SK-N-SH (cell line): ENCODE measurements around the gene PAF1. TPM values are rescaled to one million over a fixed set of nuclear protein-coding genes. Genes with fewer than 3 reads are reported as not detected.

Experiments used
- CTCF ChIA-PET: fragments of 300-600, 350-600 bp; formaldehyde crosslinking; extraction: SDS; loops from one replicate; lab custom pipeline; 2021; lab: Yijun Ruan, JAX
- POLR2A ChIA-PET: fragments of 350-600 bp; sonication (Branson Sonifier 250); formaldehyde crosslinking; extraction: SDS; loops from one replicate; lab custom pipeline; 2020; ENCODE audit warnings: antibody characterized with exemption, inconsistent platforms; lab: Yijun Ruan, JAX
- DNase-seq: peaks from one replicate; pipeline ENCODE4 v3.0.0; 2012
- H2AFZ ChIP-seq: fragments of 200-600 bp; sonication (generic); 2 replicates; pipeline ENCODE4 v1.8.1; 2016; ENCODE audit warnings: antibody characterized with exemption, mild to moderate bottlenecking, low read depth
- H3F3A ChIP-seq: fragments of 200-600 bp; sonication (generic); replicated peaks from 2 replicates; pipeline ENCODE3; 2016; ENCODE audit warnings: antibody characterized with exemption, mild to moderate bottlenecking; ENCODE audit not compliant: insufficient read depth
- H3K27ac ChIP-seq, 2 experiments: fragments of 200-500 bp in 1 of 2; fragments of 200-600 bp in 1 of 2; sonication (Bioruptor generic) in 1 of 2; sonication (generic), shearing (Covaris generic) in 1 of 2; 2 replicates each; pipeline versions ENCODE4 v1.5.1 to v1.6.1; 2014 to 2016; ENCODE audit warnings: low read depth in 2 of 2, inconsistent platforms in 1 of 2, low read length in 1 of 2, mild to moderate bottlenecking in 1 of 2, mixed read lengths in 1 of 2
- H3K27me3 ChIP-seq: fragments of 200-600 bp; sonication (generic), shearing (Covaris generic); 2 replicates; pipeline ENCODE4 v1.6.1; 2016; ENCODE audit warnings: mixed run types; ENCODE audit not compliant: insufficient read depth
- H3K36me3 ChIP-seq, 2 experiments: fragments of 200-500 bp in 1 of 2; fragments of 200-600 bp in 1 of 2; sonication (Bioruptor generic) in 1 of 2; sonication (generic) in 1 of 2; replicated peaks in 1 of 2; 2 replicates each; pipeline versions ENCODE3 to v1.5.1; 2014 to 2016; ENCODE audit warnings: low read length in 1 of 2, mild to moderate bottlenecking in 1 of 2; ENCODE audit not compliant: insufficient read depth in 2 of 2, control insufficient read depth in 1 of 2
- H3K4me1 ChIP-seq, 2 experiments: fragments of 200-500 bp in 1 of 2; fragments of 200-600 bp in 1 of 2; sonication (Bioruptor generic) in 1 of 2; sonication (generic), shearing (Covaris generic) in 1 of 2; 2 replicates each; pipeline versions ENCODE4 v1.5.1 to v1.6.1; 2014 to 2016; ENCODE audit warnings: low read depth in 1 of 2, low read length in 1 of 2, mixed run types in 1 of 2; ENCODE audit not compliant: insufficient read depth in 2 of 2, control insufficient read depth in 1 of 2
- H3K4me2 ChIP-seq: fragments of 200-600 bp; sonication (generic), shearing (Covaris generic); 2 replicates; pipeline ENCODE4 v1.6.1; 2017; ENCODE audit warnings: mixed run types
- H3K4me3 ChIP-seq, 2 experiments: fragments of 200-500 bp in 1 of 2; fragments of 200-600 bp in 1 of 2; sonication (Bioruptor generic) in 1 of 2; sonication (generic), shearing (Covaris generic) in 1 of 2; 2 replicates each; pipeline versions ENCODE4 v1.5.1 to v1.8.1; 2014 to 2016; ENCODE audit warnings: low read depth in 2 of 2, inconsistent platforms in 1 of 2, low read length in 1 of 2, mild to moderate bottlenecking in 1 of 2, mixed read lengths in 1 of 2, moderate library complexity in 1 of 2
- H3K79me2 ChIP-seq: fragments of 200-600 bp; sonication (generic); 2 replicates; pipeline ENCODE4 v1.8.1; 2017; ENCODE audit warnings: mild to moderate bottlenecking; ENCODE audit not compliant: insufficient read depth
- H3K9ac ChIP-seq: fragments of 200-600 bp; sonication (generic); 2 replicates; pipeline ENCODE4 v1.6.1; 2017; ENCODE audit warnings: mixed run types
- H3K9me2 ChIP-seq: fragments of 200-600 bp; sonication (generic); 2 replicates; pipeline ENCODE4 v1.6.1; 2017; ENCODE audit warnings: mixed run types
- H3K9me3 ChIP-seq: fragments of 200-600 bp; sonication (generic); 2 replicates; pipeline ENCODE4 v1.6.1; 2017; ENCODE audit warnings: mixed run types, mild to moderate bottlenecking, moderate library complexity
- H4K20me1 ChIP-seq: fragments of 200-600 bp; sonication (generic); 2 replicates; pipeline ENCODE4 v1.6.1; 2017; ENCODE audit warnings: mild to moderate bottlenecking, mixed run types; ENCODE audit not compliant: insufficient read depth
- CHD2 ChIP-seq: fragments of 150-350 bp; IDR thresholded peaks from 2 replicates; pipeline ENCODE4 v1.6.1; 2018; ENCODE audit warnings: low read length; ENCODE audit not compliant: partially characterized antibody
- ELF1 ChIP-seq: IDR thresholded peaks from 2 replicates; pipeline ENCODE4 v1.4.0; 2012
- EZH2phosphoT487 ChIP-seq: fragments of 200-600 bp; sonication (generic); IDR thresholded peaks from 2 replicates; pipeline ENCODE4 v1.6.1; 2017; ENCODE audit warnings: low read depth, mixed run types, mild to moderate bottlenecking, antibody characterized with exemption, moderate library complexity, borderline replicate concordance
- FOSL2 ChIP-seq: IDR thresholded peaks from 2 replicates; pipeline ENCODE4 v1.4.0; 2012; ENCODE audit warnings: low read depth, mild to moderate bottlenecking, moderate library complexity, borderline replicate concordance
- FOXJ3 ChIP-seq: sonication (generic); formaldehyde crosslinking; IDR thresholded peaks from 2 replicates; pipeline ENCODE4 v1.5.1; 2020; ENCODE audit warnings: mild to moderate bottlenecking, missing genetic modification reagents
- FOXM1 ChIP-seq: IDR thresholded peaks from 2 replicates; pipeline ENCODE4 v1.4.0; 2012; ENCODE audit warnings: low read depth, mild to moderate bottlenecking
- GABPA ChIP-seq: IDR thresholded peaks from 2 replicates; pipeline ENCODE4 v1.4.0; 2012; ENCODE audit warnings: low read depth, mild to moderate bottlenecking
- GATA2 ChIP-seq: sonication (generic); formaldehyde crosslinking; IDR thresholded peaks from 2 replicates; pipeline ENCODE4 v1.5.0; 2020; ENCODE audit warnings: mild to moderate bottlenecking, missing genetic modification reagents
- MXI1 ChIP-seq: IDR thresholded peaks from 2 replicates; pipeline ENCODE4 v1.6.1; 2012; ENCODE audit warnings: mild to moderate bottlenecking, low read depth, low read length, improper control_type of control experiment
- NFIC ChIP-seq: IDR thresholded peaks from 2 replicates; pipeline ENCODE4 v1.4.0; 2012; ENCODE audit warnings: borderline replicate concordance
- NRF1 ChIP-seq: IDR thresholded peaks from 2 replicates; pipeline ENCODE4 v1.6.1; 2012; ENCODE audit warnings: low read depth, mild to moderate bottlenecking, low read length
- PBX3 ChIP-seq: IDR thresholded peaks from 2 replicates; pipeline ENCODE4; 2012
- POLR2AphosphoS5 ChIP-seq: IDR thresholded peaks from 2 replicates; pipeline ENCODE4 v1.6.1; 2012; ENCODE audit warnings: low read depth, low read length
- RAD21 ChIP-seq: IDR thresholded peaks from 2 replicates; pipeline ENCODE4 v1.6.1; 2012; ENCODE audit warnings: mild to moderate bottlenecking, low read length
- RCOR1 ChIP-seq: fragments of 150-350 bp; IDR thresholded peaks from 2 replicates; pipeline ENCODE4 v1.6.1; 2017; ENCODE audit warnings: antibody characterized with exemption, low read length
- TAF1 ChIP-seq: IDR thresholded peaks from 2 replicates; pipeline ENCODE4 v1.6.1; 2012; ENCODE audit warnings: low read depth, mild to moderate bottlenecking, low read length, moderate library complexity, borderline replicate concordance
- WGBS: methylation state at CpG from one replicate; pipeline ENCODE4 v1.1.6; 2017; ENCODE audit warnings: low lambda C conversion rate; 5-methylcytosine and 5-hydroxymethylcytosine counted together
- polyA plus RNA-seq, 3 experiments: library from polyadenylated mRNA; depleted of rRNA; stranded (reverse); fragments of >200 nt; gene quantifications; 2 replicates each; pipeline ENCODE4 v1.2.3, GENCODE V29; 2012
- TF ChIP-seq, protein P1 (sequence below): IDR thresholded peaks from 2 replicates; pipeline ENCODE4 v1.6.1; 2012; ENCODE audit warnings: mild to moderate bottlenecking, low read depth, low read length, moderate library complexity
- TF ChIP-seq, protein P2 (sequence below): IDR thresholded peaks from 2 replicates; pipeline ENCODE4 v1.4.0; 2012; ENCODE audit warnings: low read depth
- TF ChIP-seq, protein P3 (sequence below): fragments of 150-350 bp; IDR thresholded peaks from 2 replicates; pipeline ENCODE4 v1.6.1; 2017; ENCODE audit warnings: antibody characterized with exemption, low read length, low read depth, borderline replicate concordance
- TF ChIP-seq, protein P4 (sequence below): IDR thresholded peaks from 2 replicates; pipeline ENCODE4 v1.4.0; 2012; ENCODE audit warnings: low read depth, borderline replicate concordance

Gene PAF1
- polyA plus RNA-seq, 1 of the 3 experiments (the other 2 are of a cell fraction): 65.3 TPM

- Histone ChIP-seq H2AFZ (no peak overlapping the region; the same call in 1 of the 2 replicates), H3K4me3 (peak overlapping the region; percentile 67 to 68), H3K4me2 (peak overlapping the region; percentile 92), H3K27me3 (no peaks in the 10 kb centered on the region), H3K9me2 (no peaks in the 10 kb centered on the region), H3K4me1 (peaks cover 12 to 15% of the 10 kb centered on the region in 2 experiments; a peak in 2 of 4 replicates), H3K79me2 (peaks cover 25% of the 10 kb centered on the region), H3K9ac (peak overlapping the region; percentile 87), H3K9me3 (no peaks in the 10 kb centered on the region), H4K20me1 (peaks cover 14% of the 10 kb centered on the region), H3F3A (peaks cover 36% of the 10 kb centered on the region), H3K27ac (peak overlapping the region; percentile 85 to 92; a peak in 3 of 4 replicates), H3K36me3 (peaks cover 21 to 33% of the 10 kb centered on the region in 2 experiments)
- WGBS: 5% methylated on average over 2 of the region's 2 CpGs
- no peak for DNase-seq
- CTCF ChIA-PET: interaction anchor here (0.7 to 3.4 kb wide), 9 partner anchors 9 to 115 kb away, joined by 3 to 18 read pairs (median 4); partner anchors contain the start of genes EID2, EID2B, PAF1 and PLEKHG2
- TF ChIP-seq FOSL2 (no peak), RAD21 (no peak), NRF1 (no peak), TAF1 (no peak), EZH2phosphoT487 (no peak), CHD2 (no peak), ELF1 (no peak), MXI1 (no peak), GABPA (no peak), RCOR1 (no peak), NFIC (no peak), FOXJ3 (CRISPR knock-in tag) (no peak), GATA2 (CRISPR knock-in tag) (no peak), POLR2AphosphoS5 (no peak), FOXM1 (no peak), PBX3 (no peak)
- TF ChIP-seq, protein P1, sequence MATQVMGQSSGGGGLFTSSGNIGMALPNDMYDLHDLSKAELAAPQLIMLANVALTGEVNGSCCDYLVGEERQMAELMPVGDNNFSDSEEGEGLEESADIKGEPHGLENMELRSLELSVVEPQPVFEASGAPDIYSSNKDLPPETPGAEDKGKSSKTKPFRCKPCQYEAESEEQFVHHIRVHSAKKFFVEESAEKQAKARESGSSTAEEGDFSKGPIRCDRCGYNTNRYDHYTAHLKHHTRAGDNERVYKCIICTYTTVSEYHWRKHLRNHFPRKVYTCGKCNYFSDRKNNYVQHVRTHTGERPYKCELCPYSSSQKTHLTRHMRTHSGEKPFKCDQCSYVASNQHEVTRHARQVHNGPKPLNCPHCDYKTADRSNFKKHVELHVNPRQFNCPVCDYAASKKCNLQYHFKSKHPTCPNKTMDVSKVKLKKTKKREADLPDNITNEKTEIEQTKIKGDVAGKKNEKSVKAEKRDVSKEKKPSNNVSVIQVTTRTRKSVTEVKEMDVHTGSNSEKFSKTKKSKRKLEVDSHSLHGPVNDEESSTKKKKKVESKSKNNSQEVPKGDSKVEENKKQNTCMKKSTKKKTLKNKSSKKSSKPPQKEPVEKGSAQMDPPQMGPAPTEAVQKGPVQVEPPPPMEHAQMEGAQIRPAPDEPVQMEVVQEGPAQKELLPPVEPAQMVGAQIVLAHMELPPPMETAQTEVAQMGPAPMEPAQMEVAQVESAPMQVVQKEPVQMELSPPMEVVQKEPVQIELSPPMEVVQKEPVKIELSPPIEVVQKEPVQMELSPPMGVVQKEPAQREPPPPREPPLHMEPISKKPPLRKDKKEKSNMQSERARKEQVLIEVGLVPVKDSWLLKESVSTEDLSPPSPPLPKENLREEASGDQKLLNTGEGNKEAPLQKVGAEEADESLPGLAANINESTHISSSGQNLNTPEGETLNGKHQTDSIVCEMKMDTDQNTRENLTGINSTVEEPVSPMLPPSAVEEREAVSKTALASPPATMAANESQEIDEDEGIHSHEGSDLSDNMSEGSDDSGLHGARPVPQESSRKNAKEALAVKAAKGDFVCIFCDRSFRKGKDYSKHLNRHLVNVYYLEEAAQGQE: no peak
- TF ChIP-seq, protein P2, sequence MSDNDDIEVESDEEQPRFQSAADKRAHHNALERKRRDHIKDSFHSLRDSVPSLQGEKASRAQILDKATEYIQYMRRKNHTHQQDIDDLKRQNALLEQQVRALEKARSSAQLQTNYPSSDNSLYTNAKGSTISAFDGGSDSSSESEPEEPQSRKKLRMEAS: no peak
- TF ChIP-seq, protein P3, sequence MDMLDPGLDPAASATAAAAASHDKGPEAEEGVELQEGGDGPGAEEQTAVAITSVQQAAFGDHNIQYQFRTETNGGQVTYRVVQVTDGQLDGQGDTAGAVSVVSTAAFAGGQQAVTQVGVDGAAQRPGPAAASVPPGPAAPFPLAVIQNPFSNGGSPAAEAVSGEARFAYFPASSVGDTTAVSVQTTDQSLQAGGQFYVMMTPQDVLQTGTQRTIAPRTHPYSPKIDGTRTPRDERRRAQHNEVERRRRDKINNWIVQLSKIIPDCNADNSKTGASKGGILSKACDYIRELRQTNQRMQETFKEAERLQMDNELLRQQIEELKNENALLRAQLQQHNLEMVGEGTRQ: no peak
- TF ChIP-seq, protein P4, sequence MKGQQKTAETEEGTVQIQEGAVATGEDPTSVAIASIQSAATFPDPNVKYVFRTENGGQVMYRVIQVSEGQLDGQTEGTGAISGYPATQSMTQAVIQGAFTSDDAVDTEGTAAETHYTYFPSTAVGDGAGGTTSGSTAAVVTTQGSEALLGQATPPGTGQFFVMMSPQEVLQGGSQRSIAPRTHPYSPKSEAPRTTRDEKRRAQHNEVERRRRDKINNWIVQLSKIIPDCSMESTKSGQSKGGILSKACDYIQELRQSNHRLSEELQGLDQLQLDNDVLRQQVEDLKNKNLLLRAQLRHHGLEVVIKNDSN: no peak
- POLR2A ChIA-PET: interaction anchor here (0.6 to 1.7 kb wide), 22 partner anchors 9 to 1062 kb away, joined by 3 to 39 read pairs (median 7); partner anchors contain the start of genes EID2B, FBL, MED29 and PAF1
Observed at GRCh38 chr19:39436350-39436716, 45.4 kb upstream of the PAF1 start.
